Fibroblast of villous mesenchyme (primary cell): ENCODE data around the gene OR6C74. TPM values are rescaled to one million over a fixed set of nuclear protein-coding genes. Genes with fewer than 3 reads are reported as not detected.

ENCODE experiments used
- DNase-seq: peaks from one replicate; pipeline ENCODE4 v3.0.0-alpha.2; 2010; ENCODE audit warnings: low read depth
- H3K4me3 ChIP-seq: 2 replicates; pipeline ENCODE4 v1.5.1; 2011; ENCODE audit warnings: low read depth, mild to moderate bottlenecking, low read length
- CTCF ChIP-seq: IDR thresholded peaks from 2 replicates; pipeline ENCODE4 v1.5.1; 2012; ENCODE audit warnings: low read depth, mild to moderate bottlenecking, low read length; ENCODE audit not compliant: insufficient read depth
- total RNA-seq: library from RNA; depleted of rRNA; stranded (reverse); fragments of >200 nt; gene quantifications from 2 replicates; pipeline ENCODE4 v1.2.3, GENCODE V29; 2012

The OR6C74 gene
- total RNA-seq, 1 donor: not detected

GRCh38 chr12:55256831-55257230, 12.4 kb downstream of the OR6C74 start:
- H3K4me3 ChIP-seq: no peak overlapping the region
- TF ChIP-seq CTCF: no peak
- no peak for DNase-seq

GRCh38 chr12:55258303-55258702, 13.9 kb downstream of the OR6C74 start:
- DNase-seq: no peak
- H3K4me3 ChIP-seq: no peak overlapping the region
- no peak for TF ChIP-seq CTCF

GRCh38 chr12:55280991-55281390, 36.6 kb downstream of the OR6C74 start:
- no peak for DNase-seq
- H3K4me3 ChIP-seq: no peak overlapping the region
- no peak for TF ChIP-seq CTCF

GRCh38 chr12:55289999-55290398, 45.6 kb downstream of the OR6C74 start:
- TF ChIP-seq CTCF: no peak
- no peak for DNase-seq
- no peak overlapping the region for H3K4me3 ChIP-seq

Other genes with a start within 250 kb of the OR6C74 start
- gene NEUROD4, start 224.6 kb upstream of the OR6C74 start, total RNA-seq: not detected in 2 replicates
- not detected in 2 replicates for gene OR9K2, start 118.2 kb upstream of the OR6C74 start, total RNA-seq
- gene OR10A7, start 23.6 kb upstream of the OR6C74 start, total RNA-seq: not detected in 2 replicates
- not detected in 2 replicates for gene OR6C6, start 52.0 kb downstream of the OR6C74 start, total RNA-seq
- gene OR6C1, start 69.7 kb downstream of the OR6C74 start, total RNA-seq: not detected in 2 replicates
- not detected in 2 replicates for gene OR6C3, start 86.1 kb downstream of the OR6C74 start, total RNA-seq
- gene OR6C75, start 118.4 kb downstream of the OR6C74 start, total RNA-seq: not detected in 2 replicates
- not detected in 2 replicates for gene OR6C65, start 155.9 kb downstream of the OR6C74 start, total RNA-seq
- not detected in 2 replicates for gene OR6C76, start 181.6 kb downstream of the OR6C74 start, total RNA-seq
- gene OR6C2, start 199.5 kb downstream of the OR6C74 start, total RNA-seq: not detected in 2 replicates
- gene OR6C70, start 225.5 kb downstream of the OR6C74 start, total RNA-seq: not detected in 2 replicates
- not detected in 2 replicates for gene OR6C68, start 247.8 kb downstream of the OR6C74 start, total RNA-seq